Measurements from ENCODE around the gene KYNU. TPM values are rescaled to one million over a fixed set of nuclear protein-coding genes. Genes with fewer than 3 reads are reported as not detected.

The KYNU gene
- total and polyA plus RNA-seq, 2 of the 13 experiments (the other 11 are each of a cell fraction or from before 2014, with no cell fraction given): 21.9 to 68.6 TPM

DNA sequence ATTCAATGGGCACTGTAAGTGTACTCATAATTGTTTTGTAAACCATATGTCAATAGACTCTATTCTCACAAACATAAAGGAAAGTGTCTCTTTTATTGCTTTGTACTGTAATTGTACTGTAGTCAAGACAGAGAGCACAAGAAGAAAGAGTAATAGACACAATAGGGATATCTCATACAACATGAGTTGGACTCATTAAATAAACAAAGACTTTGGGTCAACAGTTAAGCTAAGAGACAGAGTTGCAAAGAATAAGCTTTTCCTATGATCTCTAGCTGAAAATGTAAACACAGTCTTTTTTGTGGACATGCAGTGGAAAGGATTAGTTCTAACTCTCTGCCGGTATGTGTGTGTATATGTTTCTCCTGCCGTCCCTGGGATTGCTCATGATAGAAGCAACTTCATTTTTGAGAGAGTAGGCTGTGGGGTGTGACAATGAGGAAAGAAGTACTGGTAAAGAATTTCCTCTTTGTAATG is 13.9 kb upstream of the KYNU start (continued):
- TF ChIP-seq EHMT2 (IDR thresholded peaks at IDR 0.05; ENCODE audit: borderline replicate concordance, low read depth, low read length): peak; percentile 94; the same call in 1 of the 2 replicates
- no peak; the same call in 1 of the 2 replicates for TF ChIP-seq TOE1 (CRISPR knock-in tag; IDR thresholded peaks at IDR 0.05)
- TF ChIP-seq NCOA1 (CRISPR knock-in tag; IDR thresholded peaks at IDR 0.05): no peak
- TF ChIP-seq BRCA1 (CRISPR knock-in tag; IDR thresholded peaks at IDR 0.05): 0 out of 2 replicates have a peak, but pooled peaks have one; percentile 20
- TF ChIP-seq MXD3 (CRISPR knock-in tag; IDR thresholded peaks at IDR 0.05): no peak
- TF ChIP-seq YEATS2 (CRISPR knock-in tag; IDR thresholded peaks at IDR 0.05; ENCODE audit: borderline replicate concordance): no peak; the same call in 1 of the 2 replicates
- no peak for TF ChIP-seq CBX1 (IDR thresholded peaks at IDR 0.05; ENCODE audit: low read depth)
- TF ChIP-seq CHD4 (IDR thresholded peaks at IDR 0.05; ENCODE audit: borderline replicate concordance, low read length): no peak; the same call in 1 of the 2 replicates
- TF ChIP-seq, protein P1, sequence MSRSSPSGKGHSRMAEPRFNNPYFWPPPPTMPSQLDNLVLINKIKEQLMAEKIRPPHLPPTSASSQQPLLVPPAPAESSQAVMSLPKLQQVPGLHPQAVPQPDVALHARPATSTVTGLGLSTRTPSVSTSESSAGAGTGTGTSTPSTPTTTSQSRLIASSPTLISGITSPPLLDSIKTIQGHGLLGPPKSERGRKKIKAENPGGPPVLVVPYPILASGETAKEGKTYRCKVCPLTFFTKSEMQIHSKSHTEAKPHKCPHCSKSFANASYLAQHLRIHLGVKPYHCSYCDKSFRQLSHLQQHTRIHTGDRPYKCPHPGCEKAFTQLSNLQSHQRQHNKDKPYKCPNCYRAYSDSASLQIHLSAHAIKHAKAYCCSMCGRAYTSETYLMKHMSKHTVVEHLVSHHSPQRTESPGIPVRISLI (CRISPR knock-in tag; IDR thresholded peaks at IDR 0.05; ENCODE audit: borderline replicate concordance): peak; percentile 79; the same call in 1 of the 2 replicates
- TF ChIP-seq, protein P2, sequence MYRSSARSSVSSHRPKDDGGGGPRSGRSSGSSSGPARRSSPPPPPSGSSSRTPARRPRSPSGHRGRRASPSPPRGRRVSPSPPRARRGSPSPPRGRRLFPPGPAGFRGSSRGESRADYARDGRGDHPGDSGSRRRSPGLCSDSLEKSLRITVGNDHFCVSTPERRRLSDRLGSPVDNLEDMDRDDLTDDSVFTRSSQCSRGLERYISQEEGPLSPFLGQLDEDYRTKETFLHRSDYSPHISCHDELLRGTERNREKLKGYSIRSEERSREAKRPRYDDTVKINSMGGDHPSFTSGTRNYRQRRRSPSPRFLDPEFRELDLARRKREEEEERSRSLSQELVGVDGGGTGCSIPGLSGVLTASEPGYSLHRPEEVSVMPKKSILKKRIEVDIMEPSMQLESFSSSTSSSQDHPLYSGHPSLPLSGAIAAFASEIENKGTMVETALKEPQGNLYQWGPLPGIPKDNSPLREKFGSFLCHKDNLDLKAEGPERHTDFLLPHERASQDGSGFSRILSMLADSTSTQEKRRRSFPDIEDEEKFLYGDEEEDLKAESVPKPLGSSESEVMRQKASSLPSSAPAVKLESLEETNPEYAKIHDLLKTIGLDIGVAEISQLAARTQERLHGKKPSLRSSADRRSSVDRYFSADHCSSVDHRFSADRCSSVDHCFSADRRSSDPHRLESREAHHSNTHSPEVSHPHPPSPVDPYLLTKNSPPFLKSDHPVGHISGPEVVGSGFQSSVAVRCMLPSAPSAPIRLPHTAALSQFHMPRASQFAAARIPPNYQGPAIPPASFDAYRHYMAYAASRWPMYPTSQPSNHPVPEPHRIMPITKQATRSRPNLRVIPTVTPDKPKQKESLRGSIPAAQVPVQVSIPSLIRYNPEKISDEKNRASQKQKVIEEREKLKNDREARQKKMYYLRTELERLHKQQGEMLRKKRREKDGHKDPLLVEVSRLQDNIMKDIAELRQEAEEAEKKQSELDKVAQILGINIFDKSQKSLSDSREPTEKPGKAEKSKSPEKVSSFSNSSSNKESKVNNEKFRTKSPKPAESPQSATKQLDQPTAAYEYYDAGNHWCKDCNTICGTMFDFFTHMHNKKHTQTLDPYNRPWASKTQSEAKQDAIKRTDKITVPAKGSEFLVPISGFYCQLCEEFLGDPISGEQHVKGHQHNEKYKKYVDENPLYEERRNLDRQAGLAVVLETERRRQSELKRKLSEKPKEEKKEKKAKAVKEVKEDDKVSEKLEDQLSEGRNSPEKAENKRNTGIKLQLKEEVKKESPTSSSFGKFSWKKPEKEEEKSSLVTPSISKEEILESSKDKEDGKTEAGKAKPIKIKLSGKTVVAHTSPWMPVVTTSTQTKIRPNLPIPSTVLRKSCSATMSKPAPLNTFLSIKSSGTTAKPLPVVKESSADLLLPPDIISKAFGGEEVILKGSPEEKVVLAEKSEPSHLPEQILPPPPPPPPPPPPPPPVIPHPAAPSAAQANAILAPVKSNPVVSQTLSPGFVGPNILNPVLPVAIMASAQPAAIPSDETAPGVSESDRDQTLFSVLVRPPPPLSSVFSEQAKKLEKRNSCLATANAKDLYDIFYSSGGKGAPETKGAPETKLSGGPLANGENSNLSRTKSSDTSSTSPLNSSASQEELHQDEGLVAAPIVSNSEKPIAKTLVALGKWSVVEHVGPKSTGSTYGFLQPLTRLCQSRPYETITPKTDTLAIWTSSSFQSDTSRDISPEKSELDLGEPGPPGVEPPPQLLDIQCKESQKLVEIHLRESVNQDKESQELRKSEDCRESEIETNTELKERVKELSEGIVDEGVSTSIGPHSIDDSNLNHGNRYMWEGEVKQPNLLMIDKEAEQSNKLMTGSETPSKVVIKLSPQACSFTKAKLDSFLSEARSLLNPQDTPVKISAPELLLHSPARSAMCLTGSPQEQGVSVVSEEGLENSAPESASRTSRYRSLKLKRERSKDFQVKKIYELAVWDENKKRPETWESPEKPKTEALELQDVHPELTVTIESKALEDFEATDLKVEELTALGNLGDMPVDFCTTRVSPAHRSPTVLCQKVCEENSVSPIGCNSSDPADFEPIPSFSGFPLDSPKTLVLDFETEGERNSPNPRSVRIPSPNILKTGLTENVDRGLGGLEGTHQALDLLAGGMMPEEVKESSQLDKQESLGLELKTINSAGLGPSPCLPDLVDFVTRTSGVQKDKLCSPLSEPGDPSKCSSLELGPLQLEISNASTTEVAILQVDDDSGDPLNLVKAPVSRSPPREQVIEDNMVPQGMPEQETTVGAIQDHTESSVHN (CRISPR knock-in tag; IDR thresholded peaks at IDR 0.05): no peak
- peak; percentile 92 for TF ChIP-seq ELF3 (CRISPR knock-in tag; IDR thresholded peaks at IDR 0.05)
- TF ChIP-seq ATF7 (IDR thresholded peaks at IDR 0.05): peak; percentile 52; the same call in 1 of the 2 replicates
- TF ChIP-seq ATF7 (CRISPR knock-in tag; IDR thresholded peaks at IDR 0.05): no peak
- TF ChIP-seq MAX (IDR thresholded peaks at IDR 0.05): peak; percentile 42
- no peak for TF ChIP-seq CBX5 (CRISPR knock-in tag; IDR thresholded peaks at IDR 0.05; ENCODE audit: borderline replicate concordance)
- TF ChIP-seq XRCC5 (optimal IDR thresholded peaks at IDR 0.05; ENCODE audit: low read length): no peak
- peak; percentile 91 for TF ChIP-seq HHEX (CRISPR knock-in tag; IDR thresholded peaks at IDR 0.05)
- TF ChIP-seq ZNF253 (CRISPR knock-in tag; IDR thresholded peaks at IDR 0.05; ENCODE audit: borderline replicate concordance): no peak
- no peak for TF ChIP-seq ZNF256 (CRISPR knock-in tag; conservative IDR thresholded peaks at IDR 0.05)
- no peak for TF ChIP-seq ATF7-NPFF (CRISPR knock-in tag; IDR thresholded peaks at IDR 0.05; ENCODE audit: low read depth)
- no peak for TF ChIP-seq NPAS2 (CRISPR knock-in tag; IDR thresholded peaks at IDR 0.05; ENCODE audit: borderline replicate concordance)
- TF ChIP-seq ZNF879 (CRISPR knock-in tag; IDR thresholded peaks at IDR 0.05): no peak

Data from HepG2 (cell line).